HPDE6-E6E7 (cell line): Measurements from ENCODE around the gene SLC9A5.
A peak's percentile ranks its signal among the peaks of the same experiment; 100 is the strongest.

Experiments used
- DNase-seq: peaks from one replicate; pipeline ENCODE4 v3.0.0; 2011; ENCODE audit warnings: missing footprints; ENCODE audit errors: extremely low spot score

The SLC9A5 gene

DNA sequence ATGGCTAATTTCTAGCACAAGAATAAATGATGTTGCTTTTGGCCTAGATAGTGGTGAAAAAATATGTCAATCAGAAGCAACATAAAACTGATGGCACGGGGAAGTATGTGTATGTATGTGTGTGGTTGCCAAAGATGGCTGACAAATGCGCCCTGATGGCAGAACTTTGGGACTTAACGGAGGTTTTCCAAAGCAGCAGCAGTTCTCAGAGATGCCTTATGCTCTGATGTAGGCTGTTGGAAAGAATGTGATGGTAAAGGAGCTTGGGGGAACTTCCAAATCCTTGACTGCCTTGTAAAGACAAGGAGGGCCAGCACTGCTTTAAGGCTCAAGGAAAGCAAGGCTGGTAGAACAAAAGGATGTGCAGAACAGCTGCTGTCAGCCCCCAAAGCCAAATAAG is 61.8 kb downstream of the SLC9A5 start:
- DNase-seq = no peak

DNA sequence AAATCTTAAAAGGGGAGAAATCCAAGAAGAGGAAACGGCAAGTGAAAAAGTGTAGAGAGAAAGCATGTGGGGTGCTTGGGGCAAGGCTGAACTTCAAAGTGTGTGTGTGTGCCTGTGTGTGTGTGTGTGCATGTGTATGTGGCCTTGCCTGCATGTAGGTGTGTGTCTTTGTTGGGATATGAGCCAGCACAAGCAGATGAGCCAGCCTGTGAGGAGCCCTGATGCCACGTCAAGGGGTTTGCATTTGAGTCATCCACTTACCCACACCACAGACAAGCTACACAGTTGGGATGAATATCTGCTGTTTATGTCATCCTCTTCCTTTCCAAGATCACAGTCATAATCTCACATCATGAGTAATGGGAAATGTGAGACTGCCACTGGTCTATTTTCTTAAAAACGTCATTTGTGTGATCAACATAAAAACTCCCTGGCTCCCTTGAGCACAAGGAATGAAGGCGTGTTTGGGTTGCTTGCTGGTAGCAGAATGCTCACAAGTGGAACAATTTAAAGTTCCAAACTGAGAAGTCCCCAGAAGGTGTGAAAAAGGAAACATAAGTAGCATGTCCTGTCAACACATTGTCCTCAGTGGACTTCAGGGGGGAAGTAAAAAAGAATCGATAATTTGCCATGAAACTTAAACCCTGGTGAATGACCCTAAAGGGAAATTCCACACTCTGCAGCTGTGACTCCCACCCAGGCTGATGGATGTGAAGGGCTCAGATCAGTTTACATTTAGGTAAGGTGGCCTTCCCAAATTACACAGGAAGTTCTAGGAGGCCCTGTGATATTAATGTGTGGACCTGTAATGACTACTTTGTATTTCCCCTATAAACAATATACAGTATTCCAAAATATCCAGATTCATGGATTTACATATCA is 63.1 kb downstream of the SLC9A5 start:
- DNase-seq = peak; percentile 100

DNA sequence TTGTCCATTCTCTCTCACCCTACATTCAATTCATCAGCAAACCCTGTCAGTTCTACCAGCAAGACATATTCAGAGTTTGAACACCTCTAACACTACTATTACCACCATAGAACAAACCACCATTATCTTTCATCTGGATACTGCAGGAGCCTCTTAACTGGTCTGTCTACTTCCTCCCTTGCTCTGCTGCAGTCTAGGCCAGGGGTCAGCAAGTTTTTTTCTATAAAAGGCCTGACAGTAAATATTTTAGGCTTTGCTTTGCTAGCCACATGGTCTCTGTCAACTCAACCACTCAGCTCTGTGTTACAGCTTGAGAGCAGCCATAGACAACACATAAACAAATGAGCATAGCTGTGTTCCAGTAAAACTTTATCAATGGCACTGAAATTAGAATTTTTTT is 63.9 kb downstream of the SLC9A5 start:
- DNase-seq = no peak

DNA sequence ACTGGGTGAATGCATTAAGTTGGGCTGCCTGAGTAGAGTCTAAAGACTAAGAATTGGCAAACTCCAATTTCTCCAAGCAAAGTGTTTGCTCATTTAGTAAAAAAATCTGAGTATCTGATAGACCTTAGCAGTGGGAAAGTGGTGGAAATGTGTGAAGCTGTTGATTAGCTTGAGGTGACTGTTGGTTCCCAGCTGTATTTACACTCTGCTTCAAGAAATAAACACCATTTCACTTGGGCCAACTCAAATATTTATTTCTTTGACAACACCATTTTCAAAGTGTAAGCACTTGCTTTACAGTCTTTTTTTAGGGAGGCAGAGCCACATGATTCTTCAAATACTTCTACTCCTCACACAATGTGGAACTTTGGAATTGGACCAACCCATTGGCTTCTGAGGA is 69.1 kb downstream of the SLC9A5 start:
- no peak for DNase-seq
